GM19463 (cell line): ENCODE data around the gene ARAF.

ENCODE experiments used
- ATAC-seq: cut with Tn5 transposase; IDR thresholded peaks from one replicate; pipeline ENCODE4 v1.9.1; 2021; ENCODE audit warnings: mild to moderate bottlenecking, moderate library complexity; ENCODE audit not compliant: unreplicated experiment

Gene ARAF

DNA sequence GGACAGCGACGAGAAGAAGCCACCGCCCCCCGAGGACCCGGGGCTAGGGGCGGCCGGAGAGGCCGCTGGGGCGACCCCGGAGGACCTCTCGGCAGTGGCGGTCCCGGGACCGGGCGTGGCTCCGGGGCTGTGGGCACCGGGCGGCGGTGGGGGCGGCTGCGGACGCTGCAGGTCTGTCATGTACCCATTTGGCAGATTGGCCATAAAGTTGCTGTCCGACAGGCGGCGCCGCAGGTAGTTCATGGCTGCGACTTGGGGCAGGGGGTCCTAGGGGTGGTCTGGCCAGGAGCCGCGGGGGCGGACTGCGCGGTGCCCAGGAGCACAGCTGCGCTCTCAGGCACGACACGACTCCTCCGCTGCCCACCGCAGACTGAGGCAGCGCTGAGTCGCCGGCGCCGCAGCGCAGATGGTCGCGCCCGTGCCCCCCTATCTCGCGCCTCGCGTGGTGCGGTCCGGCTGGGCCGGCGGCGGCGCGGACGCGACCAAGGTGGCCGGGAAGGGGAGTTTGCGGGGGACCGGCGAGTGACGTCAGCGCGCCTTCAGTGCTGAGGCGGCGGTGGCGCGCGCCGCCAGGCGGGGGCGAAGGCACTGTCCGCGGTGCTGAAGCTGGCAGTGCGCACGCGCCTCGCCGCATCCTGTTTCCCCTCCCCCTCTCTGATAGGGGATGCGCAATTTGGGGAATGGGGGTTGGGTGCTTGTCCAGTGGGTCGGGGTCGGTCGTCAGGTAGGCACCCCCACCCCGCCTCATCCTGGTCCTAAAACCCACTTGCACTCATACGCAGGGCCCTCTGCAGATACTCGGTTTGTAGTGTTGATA lies 58.7 kb downstream of the ARAF start, which contains the start of gene SYN1:
TSS of gene SYN1 (minus strand) at position 372 of the 817 bp plus-strand sequence. CDS start at position 243, 129 bp downstream.
- ATAC-seq, result peak; percentile 74

- ATAC-seq, result no peak
Measured at GRCh38 chrX:47620303-47620685, 59.3 kb downstream of the ARAF start.
